ENCODE measurements around the gene KCNA5.

KCNA5 gene

GRCh38 chr12:5043589-5044419 lies at the start of gene KCNA5:
KCNA5 (plus strand) TSS chr12:5043879; CDS start chr12:5044148, 269 bp downstream.
- DNase-seq (ENCODE audit: low read depth in 2 of 2, low spot score in 1 of 2), result no peak

- no peak for DNase-seq (ENCODE audit: low read depth in 2 of 2, low spot score in 1 of 2)
Observed at GRCh38 chr12:4994622-4995021, 49.1 kb upstream of the KCNA5 start.

- DNase-seq (ENCODE audit: low read depth in 2 of 2, low spot score in 1 of 2), result no peak
Observed at GRCh38 chr12:4996714-4997113, 47.0 kb upstream of the KCNA5 start.

DNA sequence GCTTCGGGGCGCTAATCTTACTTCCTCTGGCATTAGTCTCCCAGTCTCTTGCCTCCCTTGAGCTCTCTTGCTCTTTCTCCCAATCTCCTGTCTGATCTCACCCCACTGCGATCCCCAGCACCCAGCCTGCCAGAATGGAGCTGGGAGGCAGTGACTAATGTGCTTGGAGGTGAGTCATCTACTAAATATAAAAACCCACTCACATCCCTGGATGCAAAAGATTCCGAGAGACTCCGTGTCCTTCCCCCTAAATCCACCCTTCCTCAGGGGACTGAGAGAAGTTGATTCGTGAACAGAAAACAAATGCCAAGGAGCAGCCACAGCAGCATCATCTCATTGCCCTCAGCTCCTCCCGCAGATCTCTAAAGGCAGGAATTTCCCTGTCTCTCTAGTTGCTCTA lies 45.7 kb upstream of the KCNA5 start:
- no peak for DNase-seq (ENCODE audit: low read depth in 2 of 2, low spot score in 1 of 2)

GRCh38 chr12:5000204-5000603 lies 43.5 kb upstream of the KCNA5 start:
- no peak for DNase-seq (ENCODE audit: low read depth in 2 of 2, low spot score in 1 of 2)

DNA sequence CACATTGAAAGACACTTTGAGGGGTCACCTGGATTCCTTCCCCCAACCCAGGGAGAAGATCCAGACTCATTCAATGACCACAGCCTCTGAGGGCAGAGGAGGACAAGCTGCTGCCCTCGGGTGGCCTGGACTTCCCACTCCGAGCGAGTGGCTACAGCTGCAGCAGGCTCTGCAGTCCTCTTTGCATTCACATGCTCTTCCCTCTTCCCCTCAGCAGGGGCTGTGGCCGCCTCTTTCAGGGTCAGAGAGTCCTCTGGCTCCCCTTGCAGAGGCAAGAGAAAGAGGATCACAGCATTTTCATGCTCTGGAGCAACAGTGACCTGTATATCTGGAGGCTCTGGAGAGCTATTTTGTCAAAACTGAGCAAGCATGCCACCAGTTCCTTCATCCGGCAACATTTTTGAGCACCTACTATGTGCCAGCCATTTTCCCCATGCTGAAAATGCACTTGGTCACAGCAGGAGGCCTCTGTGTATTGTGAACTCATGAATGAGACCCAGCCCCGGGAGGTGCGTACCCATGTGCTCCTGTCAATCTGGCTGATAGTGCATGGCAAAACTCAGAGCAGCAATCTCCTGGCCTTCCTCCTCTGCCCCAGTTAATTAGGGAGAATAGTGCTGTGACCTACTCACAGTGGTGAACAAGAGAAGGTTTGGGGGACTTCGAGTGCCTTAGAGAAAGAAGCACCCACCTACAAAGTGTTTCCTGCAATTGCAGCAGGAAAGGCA lies 42.9 kb upstream of the KCNA5 start:
- no peak for DNase-seq (ENCODE audit: low read depth in 2 of 2, low spot score in 1 of 2)

- no peak for DNase-seq (ENCODE audit: low read depth in 2 of 2, low spot score in 1 of 2)
Observed at GRCh38 chr12:5003025-5003666, 40.5 kb upstream of the KCNA5 start.

DNA sequence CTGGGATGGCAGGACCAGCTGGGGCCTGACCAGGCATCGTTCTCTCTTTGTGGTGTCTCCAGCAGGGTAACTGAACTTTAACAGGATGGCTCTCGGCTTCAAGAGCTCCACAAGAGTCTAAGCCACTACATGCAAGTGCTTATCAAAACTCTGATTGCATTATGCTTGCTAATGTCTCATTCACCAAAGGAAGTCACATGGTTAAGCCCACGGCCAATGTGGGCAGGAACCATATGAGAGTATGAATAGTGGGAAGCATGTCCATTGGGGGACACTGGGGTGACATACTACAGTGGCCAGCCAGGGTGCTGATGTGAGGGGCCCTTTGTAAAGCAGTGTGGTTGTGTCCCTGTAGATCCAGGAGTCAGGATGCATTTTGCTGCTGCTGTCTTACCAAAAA lies 35.0 kb upstream of the KCNA5 start:
- no peak for DNase-seq (ENCODE audit: low read depth in 2 of 2, low spot score in 1 of 2)

DNA sequence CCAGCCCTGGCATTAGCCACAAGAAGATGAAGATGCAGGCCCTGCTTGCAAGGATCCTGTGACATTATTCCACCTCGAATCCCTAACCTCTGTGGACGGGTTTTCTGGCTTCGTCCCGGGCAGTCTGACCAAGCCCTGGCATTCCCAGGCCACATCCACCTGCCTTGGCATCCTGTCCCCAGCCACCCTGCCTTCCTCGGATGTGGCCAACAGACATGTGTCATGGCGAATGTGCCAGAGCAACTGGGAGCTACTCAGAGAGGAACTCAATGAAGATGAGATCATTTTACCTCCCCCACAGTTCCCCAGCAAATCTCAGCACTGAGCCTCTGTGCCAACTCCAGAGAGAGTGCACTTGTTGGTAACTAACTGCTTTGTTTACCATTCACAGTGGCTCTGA lies 33.5 kb upstream of the KCNA5 start:
- DNase-seq (ENCODE audit: low read depth in 2 of 2, low spot score in 1 of 2), result no peak

- no peak for DNase-seq (ENCODE audit: low read depth in 2 of 2, low spot score in 1 of 2)
Observed at GRCh38 chr12:5012337-5012736, 31.3 kb upstream of the KCNA5 start.

DNA sequence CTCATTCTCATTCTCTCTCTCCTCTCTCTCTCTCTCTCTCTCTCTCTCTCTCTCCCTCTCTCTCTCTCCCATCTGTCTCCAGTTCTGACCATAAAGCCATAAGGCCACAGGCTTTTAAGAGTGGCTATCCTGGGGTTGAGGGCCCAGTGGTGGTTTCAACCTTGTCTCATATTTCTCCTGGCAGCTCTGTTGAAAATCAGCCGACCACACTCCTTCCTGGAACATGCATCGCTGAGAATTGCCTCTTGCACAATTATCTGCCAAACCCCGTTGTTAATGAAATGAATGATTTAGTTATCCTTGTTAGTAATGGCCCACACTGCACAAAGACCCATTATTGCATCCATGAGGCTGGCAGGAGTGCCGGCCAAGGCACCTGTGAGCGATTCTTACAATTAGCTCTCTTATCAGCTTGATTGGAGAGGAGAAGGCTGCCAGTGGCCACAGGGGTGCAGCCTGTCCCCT lies 30.4 kb upstream of the KCNA5 start:
- DNase-seq (ENCODE audit: low read depth in 2 of 2, low spot score in 1 of 2), result no peak

GRCh38 chr12:5014269-5014668 lies 29.4 kb upstream of the KCNA5 start:
- no peak for DNase-seq (ENCODE audit: low read depth in 2 of 2, low spot score in 1 of 2)

DNA sequence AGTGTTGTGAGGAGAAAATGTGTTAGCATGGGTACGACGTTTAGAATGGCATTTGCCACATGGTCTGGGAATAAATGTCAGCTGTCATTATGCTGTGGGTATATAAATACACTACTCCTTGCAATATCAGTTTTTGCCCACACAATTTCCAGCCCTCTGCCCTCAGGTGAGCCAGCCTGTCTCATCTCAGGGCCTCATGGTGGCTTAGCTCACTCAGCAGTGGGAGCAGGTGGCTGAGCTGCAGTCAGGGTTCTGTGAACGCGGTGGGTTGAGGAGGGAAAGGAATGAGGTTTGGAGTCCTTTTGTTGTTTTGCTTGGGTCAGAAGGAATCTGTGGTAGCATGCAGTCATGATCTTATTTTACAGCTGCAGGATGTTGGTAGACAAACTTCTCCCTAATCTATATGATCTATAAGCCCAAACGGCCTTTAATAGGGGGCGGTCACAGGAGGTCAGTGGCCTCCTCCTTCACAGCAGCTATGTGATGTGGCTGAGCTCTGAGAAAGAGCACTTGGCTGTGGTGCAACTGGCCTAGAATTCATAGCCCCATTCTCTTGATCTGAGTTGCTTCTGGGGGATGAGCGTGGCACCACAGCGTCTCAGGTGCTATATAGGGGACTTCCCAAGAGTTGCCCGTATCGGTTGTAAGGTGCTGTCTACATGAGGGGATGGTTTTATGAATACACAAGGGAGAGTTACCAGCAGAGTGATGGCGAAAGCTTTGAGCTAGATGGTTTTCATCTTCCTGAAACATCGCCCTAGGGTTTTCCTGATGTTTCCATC lies 27.8 kb upstream of the KCNA5 start:
- DNase-seq (ENCODE audit: low read depth in 2 of 2, low spot score in 1 of 2), result no peak

DNA sequence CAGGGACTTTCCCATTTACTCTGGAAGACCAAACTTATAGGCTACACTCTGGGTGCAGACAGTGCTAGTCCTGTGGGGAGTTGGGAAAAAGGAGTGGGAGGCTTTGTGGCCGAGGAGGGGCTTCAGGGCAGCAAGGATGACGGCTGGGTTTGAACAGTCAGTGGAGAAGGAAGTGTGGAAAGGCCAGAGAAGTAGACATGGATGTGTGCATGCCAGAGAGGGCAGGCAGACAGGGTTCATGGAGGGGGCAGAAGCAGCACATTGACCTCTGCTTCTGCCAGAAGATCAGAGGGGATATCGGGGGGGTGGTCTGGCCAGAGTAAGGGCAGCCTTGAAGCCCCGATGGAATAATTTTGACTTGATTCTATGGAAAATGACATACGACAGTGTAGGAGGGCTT lies 27.2 kb upstream of the KCNA5 start:
- no peak for DNase-seq (ENCODE audit: low read depth in 2 of 2, low spot score in 1 of 2)

- no peak for DNase-seq (ENCODE audit: low read depth in 2 of 2, low spot score in 1 of 2)
Observed at GRCh38 chr12:5017638-5018348, 25.9 kb upstream of the KCNA5 start.

DNA sequence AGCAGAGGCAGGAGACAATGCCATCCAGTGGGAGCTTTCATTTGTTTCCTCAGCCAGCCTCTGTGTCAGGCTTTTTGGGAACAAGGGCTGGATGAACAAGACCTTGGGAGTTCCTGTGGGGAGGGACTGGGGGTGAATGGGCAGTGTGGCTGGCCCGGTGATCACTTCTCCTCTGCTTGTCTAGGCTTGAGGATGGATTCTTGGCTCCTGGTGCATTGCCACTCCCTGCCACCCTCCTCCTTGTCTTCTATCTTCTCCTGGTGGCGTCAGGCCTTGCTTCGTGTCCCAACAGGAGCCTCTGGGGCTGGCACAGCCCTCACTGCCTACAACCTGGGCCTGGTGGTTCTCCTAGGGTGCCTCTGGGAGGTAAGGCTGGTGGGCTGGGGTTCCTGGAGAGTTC lies 25.0 kb upstream of the KCNA5 start:
- no peak for DNase-seq (ENCODE audit: low read depth in 2 of 2, low spot score in 1 of 2)

DNA sequence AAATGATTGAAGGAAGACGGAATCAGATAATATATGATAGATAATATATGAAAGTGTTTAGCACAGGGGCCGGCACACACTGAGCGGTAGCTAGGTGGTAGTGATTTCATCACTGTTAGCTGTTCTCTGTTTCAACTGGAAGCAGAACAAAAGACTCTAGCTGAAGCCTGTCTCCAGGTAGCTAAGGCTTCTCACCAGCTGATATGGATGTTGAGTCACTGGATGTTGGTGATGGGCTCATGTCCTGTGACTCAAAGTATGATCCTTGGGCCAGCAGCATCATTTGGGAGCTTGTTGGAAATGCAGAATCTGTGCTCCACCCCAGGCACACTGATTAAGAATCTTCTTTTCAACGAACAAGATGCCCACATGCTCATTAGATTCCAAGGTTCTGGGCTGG lies 21.7 kb upstream of the KCNA5 start:
- no peak for DNase-seq (ENCODE audit: low read depth in 2 of 2, low spot score in 1 of 2)

DNA sequence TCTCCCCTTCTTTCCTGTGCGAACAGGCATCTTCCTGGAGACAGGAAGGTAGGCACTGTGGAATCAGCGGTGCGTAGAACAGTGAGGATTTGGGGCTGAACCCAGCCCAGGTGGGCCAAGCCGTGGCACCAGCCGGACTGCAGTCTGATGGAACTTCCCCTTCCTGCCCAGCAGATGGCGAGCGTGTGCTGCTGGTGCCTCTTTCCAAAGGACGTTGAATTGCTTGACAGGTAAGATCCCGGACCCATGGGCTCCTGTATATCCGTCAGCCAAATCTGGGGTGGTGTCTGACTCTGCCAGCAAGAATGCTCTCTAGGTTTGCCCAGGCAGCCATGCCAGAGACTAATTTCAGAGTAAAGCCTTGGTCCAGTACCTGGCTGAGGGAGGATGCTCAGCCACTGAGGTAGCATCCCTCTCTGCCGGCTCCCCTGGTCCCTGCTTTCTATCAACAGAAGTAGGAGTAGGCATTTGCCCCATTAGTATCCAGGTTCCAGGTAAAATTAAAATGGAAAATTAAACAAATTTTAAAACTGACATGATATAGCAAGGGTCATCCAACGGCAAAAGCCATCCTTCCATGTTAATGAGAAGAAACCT lies 21.1 kb upstream of the KCNA5 start:
- no peak for DNase-seq (ENCODE audit: low read depth in 2 of 2, low spot score in 1 of 2)

DNA sequence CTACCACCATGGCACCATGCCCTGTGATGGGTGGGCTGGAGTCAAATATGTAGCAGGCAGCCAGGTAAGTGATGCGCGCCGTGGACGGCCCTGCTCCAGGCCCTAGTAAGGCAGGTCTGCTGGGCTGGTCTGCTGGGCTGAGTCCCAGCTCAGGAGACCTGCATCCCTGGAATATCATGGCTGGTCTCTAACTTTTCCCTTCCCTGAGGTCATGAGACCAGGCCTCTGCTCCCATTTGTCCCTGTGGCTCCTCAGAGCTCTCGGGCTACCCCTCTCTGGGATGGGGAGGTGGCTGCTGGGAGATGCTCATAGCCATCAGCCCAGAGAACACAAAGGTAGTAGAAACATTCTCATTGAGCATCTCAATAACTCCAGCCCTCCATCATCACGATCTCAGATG lies 19.8 kb upstream of the KCNA5 start:
- no peak for DNase-seq (ENCODE audit: low read depth in 2 of 2, low spot score in 1 of 2)

GRCh38 chr12:5026342-5026938 lies 17.2 kb upstream of the KCNA5 start:
- no peak for DNase-seq (ENCODE audit: low read depth in 2 of 2, low spot score in 1 of 2)

All from stimulated activated CD8-positive, alpha-beta memory T cell treated with anti-CD3 and anti-CD28 coated beads, Interleukin-4, amount 100 ng/mL, for 4 hours (primary cell).